SK-N-SH (cell line): ENCODE measurements around the gene AATF. TPM values are rescaled to one million over a fixed set of nuclear protein-coding genes. Genes with fewer than 3 reads are reported as not detected.

Source experiments
- CTCF ChIA-PET: fragments of 300-600, 350-600 bp; formaldehyde crosslinking; extraction: SDS; loops from one replicate; lab custom pipeline; 2021; lab: Yijun Ruan, JAX
- POLR2A ChIA-PET: fragments of 350-600 bp; sonication (Branson Sonifier 250); formaldehyde crosslinking; extraction: SDS; loops from one replicate; lab custom pipeline; 2020; ENCODE audit warnings: antibody characterized with exemption, inconsistent platforms; lab: Yijun Ruan, JAX
- DNase-seq: peaks from one replicate; pipeline ENCODE4 v3.0.0; 2012
- H2AFZ ChIP-seq: fragments of 200-600 bp; sonication (generic); 2 replicates; pipeline ENCODE4 v1.8.1; 2016; ENCODE audit warnings: antibody characterized with exemption, mild to moderate bottlenecking, low read depth
- H3F3A ChIP-seq: fragments of 200-600 bp; sonication (generic); replicated peaks from 2 replicates; pipeline ENCODE3; 2016; ENCODE audit warnings: antibody characterized with exemption, mild to moderate bottlenecking; ENCODE audit not compliant: insufficient read depth
- H3K27ac ChIP-seq, 2 experiments: fragments of 200-500 bp in 1 of 2; fragments of 200-600 bp in 1 of 2; sonication (Bioruptor generic) in 1 of 2; sonication (generic), shearing (Covaris generic) in 1 of 2; 2 replicates each; pipeline versions ENCODE4 v1.5.1 to v1.6.1; 2014 to 2016; ENCODE audit warnings: low read depth in 2 of 2, inconsistent platforms in 1 of 2, low read length in 1 of 2, mild to moderate bottlenecking in 1 of 2, mixed read lengths in 1 of 2
- H3K27me3 ChIP-seq: fragments of 200-600 bp; sonication (generic), shearing (Covaris generic); 2 replicates; pipeline ENCODE4 v1.6.1; 2016; ENCODE audit warnings: mixed run types; ENCODE audit not compliant: insufficient read depth
- H3K36me3 ChIP-seq, 2 experiments: fragments of 200-500 bp in 1 of 2; fragments of 200-600 bp in 1 of 2; sonication (Bioruptor generic) in 1 of 2; sonication (generic) in 1 of 2; replicated peaks in 1 of 2; 2 replicates each; pipeline versions ENCODE3 to v1.5.1; 2014 to 2016; ENCODE audit warnings: low read length in 1 of 2, mild to moderate bottlenecking in 1 of 2; ENCODE audit not compliant: insufficient read depth in 2 of 2, control insufficient read depth in 1 of 2
- H3K4me1 ChIP-seq, 2 experiments: fragments of 200-500 bp in 1 of 2; fragments of 200-600 bp in 1 of 2; sonication (Bioruptor generic) in 1 of 2; sonication (generic), shearing (Covaris generic) in 1 of 2; 2 replicates each; pipeline versions ENCODE4 v1.5.1 to v1.6.1; 2014 to 2016; ENCODE audit warnings: low read depth in 1 of 2, low read length in 1 of 2, mixed run types in 1 of 2; ENCODE audit not compliant: insufficient read depth in 2 of 2, control insufficient read depth in 1 of 2
- H3K4me2 ChIP-seq: fragments of 200-600 bp; sonication (generic), shearing (Covaris generic); 2 replicates; pipeline ENCODE4 v1.6.1; 2017; ENCODE audit warnings: mixed run types
- H3K4me3 ChIP-seq, 2 experiments: fragments of 200-500 bp in 1 of 2; fragments of 200-600 bp in 1 of 2; sonication (Bioruptor generic) in 1 of 2; sonication (generic), shearing (Covaris generic) in 1 of 2; 2 replicates each; pipeline versions ENCODE4 v1.5.1 to v1.8.1; 2014 to 2016; ENCODE audit warnings: low read depth in 2 of 2, inconsistent platforms in 1 of 2, low read length in 1 of 2, mild to moderate bottlenecking in 1 of 2, mixed read lengths in 1 of 2, moderate library complexity in 1 of 2
- H3K79me2 ChIP-seq: fragments of 200-600 bp; sonication (generic); 2 replicates; pipeline ENCODE4 v1.8.1; 2017; ENCODE audit warnings: mild to moderate bottlenecking; ENCODE audit not compliant: insufficient read depth
- H3K9ac ChIP-seq: fragments of 200-600 bp; sonication (generic); 2 replicates; pipeline ENCODE4 v1.6.1; 2017; ENCODE audit warnings: mixed run types
- H3K9me2 ChIP-seq: fragments of 200-600 bp; sonication (generic); 2 replicates; pipeline ENCODE4 v1.6.1; 2017; ENCODE audit warnings: mixed run types
- H3K9me3 ChIP-seq: fragments of 200-600 bp; sonication (generic); 2 replicates; pipeline ENCODE4 v1.6.1; 2017; ENCODE audit warnings: mixed run types, mild to moderate bottlenecking, moderate library complexity
- H4K20me1 ChIP-seq: fragments of 200-600 bp; sonication (generic); 2 replicates; pipeline ENCODE4 v1.6.1; 2017; ENCODE audit warnings: mild to moderate bottlenecking, mixed run types; ENCODE audit not compliant: insufficient read depth
- FOSL2 ChIP-seq: IDR thresholded peaks from 2 replicates; pipeline ENCODE4 v1.4.0; 2012; ENCODE audit warnings: low read depth, mild to moderate bottlenecking, moderate library complexity, borderline replicate concordance
- GATA2 ChIP-seq: sonication (generic); formaldehyde crosslinking; IDR thresholded peaks from 2 replicates; pipeline ENCODE4 v1.5.0; 2020; ENCODE audit warnings: mild to moderate bottlenecking, missing genetic modification reagents
- JUND ChIP-seq: IDR thresholded peaks from 2 replicates; pipeline ENCODE4 v1.4.0; 2012
- MAX ChIP-seq: IDR thresholded peaks from 2 replicates; pipeline ENCODE4 v1.4.0; 2012; ENCODE audit warnings: low read depth
- MEF2A ChIP-seq: IDR thresholded peaks from 2 replicates; pipeline ENCODE4 v1.4.0; 2012; ENCODE audit warnings: low read depth, borderline replicate concordance
- RCOR1 ChIP-seq: fragments of 150-350 bp; IDR thresholded peaks from 2 replicates; pipeline ENCODE4 v1.6.1; 2017; ENCODE audit warnings: antibody characterized with exemption, low read length
- RXRA ChIP-seq: IDR thresholded peaks from 2 replicates; pipeline ENCODE4 v1.4.0; 2012; ENCODE audit warnings: low read depth, mild to moderate bottlenecking, borderline replicate concordance
- SMC3 ChIP-seq: IDR thresholded peaks from 2 replicates; pipeline ENCODE4 v1.6.1; 2012; ENCODE audit warnings: low read depth, low read length, improper control_type of control experiment
- TAF1 ChIP-seq: IDR thresholded peaks from 2 replicates; pipeline ENCODE4 v1.6.1; 2012; ENCODE audit warnings: low read depth, mild to moderate bottlenecking, low read length, moderate library complexity, borderline replicate concordance
- WGBS: methylation state at CpG from one replicate; pipeline ENCODE4 v1.1.6; 2017; ENCODE audit warnings: low lambda C conversion rate; 5-methylcytosine and 5-hydroxymethylcytosine counted together
- polyA plus RNA-seq, 3 experiments: library from polyadenylated mRNA; depleted of rRNA; stranded (reverse); fragments of >200 nt; gene quantifications; 2 replicates each; pipeline ENCODE4 v1.2.3, GENCODE V29; 2012
- TF ChIP-seq, protein P1 (sequence below): IDR thresholded peaks from 2 replicates; pipeline ENCODE4 v1.4.0; 2012; ENCODE audit warnings: low read depth, borderline replicate concordance
- TF ChIP-seq, protein P2 (sequence below): fragments of 200-600 bp; sonication (generic); IDR thresholded peaks from 2 replicates; pipeline ENCODE4 v1.6.1; 2017; ENCODE audit warnings: antibody characterized with exemption, mild to moderate bottlenecking, moderate library complexity

The AATF gene
- polyA plus RNA-seq, 1 of the 3 experiments (the other 2 are of a cell fraction): 18.8 TPM

DNA sequence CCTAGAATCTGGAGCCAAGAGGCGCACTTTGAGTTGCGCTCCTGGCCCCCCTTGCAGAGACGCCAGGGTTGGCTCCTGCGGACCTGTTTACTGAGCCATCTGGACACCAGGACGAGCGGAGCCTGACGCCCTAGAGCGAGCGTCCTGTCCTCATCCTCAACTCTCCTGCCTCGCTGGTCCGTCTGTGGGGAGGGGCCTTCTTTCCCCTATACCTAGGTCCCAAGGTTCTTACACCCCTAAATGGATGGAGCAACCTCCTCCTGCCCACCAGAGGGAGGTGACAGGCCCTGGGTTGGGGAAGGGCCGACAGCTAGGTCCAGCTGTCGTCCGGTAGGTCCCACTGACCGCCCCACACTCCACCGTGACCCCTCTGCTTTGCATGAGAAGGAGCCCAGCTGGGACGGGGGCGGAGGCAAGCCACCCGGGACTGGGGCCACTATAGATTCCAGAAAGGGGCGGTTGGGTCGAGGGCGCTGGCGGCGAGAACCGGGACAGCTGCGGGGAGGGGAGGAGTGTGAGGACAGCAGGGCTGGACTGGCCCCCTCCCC, 14.5 kb upstream of the AATF start:
- H3K4me2 ChIP-seq: peak overlapping the region; percentile 53; the same call in 1 of the 2 replicates
- POLR2A ChIA-PET: no interaction called here

More for the DNA sequence above, 14.5 kb upstream of the AATF start:
- no peaks in the 10 kb centered on the region for H3K36me3 ChIP-seq
- no peak for TF ChIP-seq JUND
- no peak for TF ChIP-seq GATA2 (CRISPR knock-in tag)
- no peak for TF ChIP-seq MEF2A
- TF ChIP-seq, protein P1, sequence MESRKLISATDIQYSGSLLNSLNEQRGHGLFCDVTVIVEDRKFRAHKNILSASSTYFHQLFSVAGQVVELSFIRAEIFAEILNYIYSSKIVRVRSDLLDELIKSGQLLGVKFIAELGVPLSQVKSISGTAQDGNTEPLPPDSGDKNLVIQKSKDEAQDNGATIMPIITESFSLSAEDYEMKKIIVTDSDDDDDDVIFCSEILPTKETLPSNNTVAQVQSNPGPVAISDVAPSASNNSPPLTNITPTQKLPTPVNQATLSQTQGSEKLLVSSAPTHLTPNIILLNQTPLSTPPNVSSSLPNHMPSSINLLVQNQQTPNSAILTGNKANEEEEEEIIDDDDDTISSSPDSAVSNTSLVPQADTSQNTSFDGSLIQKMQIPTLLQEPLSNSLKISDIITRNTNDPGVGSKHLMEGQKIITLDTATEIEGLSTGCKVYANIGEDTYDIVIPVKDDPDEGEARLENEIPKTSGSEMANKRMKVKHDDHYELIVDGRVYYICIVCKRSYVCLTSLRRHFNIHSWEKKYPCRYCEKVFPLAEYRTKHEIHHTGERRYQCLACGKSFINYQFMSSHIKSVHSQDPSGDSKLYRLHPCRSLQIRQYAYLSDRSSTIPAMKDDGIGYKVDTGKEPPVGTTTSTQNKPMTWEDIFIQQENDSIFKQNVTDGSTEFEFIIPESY: no peak
- no peak for TF ChIP-seq MAX
- TF ChIP-seq, protein P2, sequence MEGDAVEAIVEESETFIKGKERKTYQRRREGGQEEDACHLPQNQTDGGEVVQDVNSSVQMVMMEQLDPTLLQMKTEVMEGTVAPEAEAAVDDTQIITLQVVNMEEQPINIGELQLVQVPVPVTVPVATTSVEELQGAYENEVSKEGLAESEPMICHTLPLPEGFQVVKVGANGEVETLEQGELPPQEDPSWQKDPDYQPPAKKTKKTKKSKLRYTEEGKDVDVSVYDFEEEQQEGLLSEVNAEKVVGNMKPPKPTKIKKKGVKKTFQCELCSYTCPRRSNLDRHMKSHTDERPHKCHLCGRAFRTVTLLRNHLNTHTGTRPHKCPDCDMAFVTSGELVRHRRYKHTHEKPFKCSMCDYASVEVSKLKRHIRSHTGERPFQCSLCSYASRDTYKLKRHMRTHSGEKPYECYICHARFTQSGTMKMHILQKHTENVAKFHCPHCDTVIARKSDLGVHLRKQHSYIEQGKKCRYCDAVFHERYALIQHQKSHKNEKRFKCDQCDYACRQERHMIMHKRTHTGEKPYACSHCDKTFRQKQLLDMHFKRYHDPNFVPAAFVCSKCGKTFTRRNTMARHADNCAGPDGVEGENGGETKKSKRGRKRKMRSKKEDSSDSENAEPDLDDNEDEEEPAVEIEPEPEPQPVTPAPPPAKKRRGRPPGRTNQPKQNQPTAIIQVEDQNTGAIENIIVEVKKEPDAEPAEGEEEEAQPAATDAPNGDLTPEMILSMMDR: no peak
- TF ChIP-seq SMC3: no peak
- no peak for TF ChIP-seq RCOR1
- TF ChIP-seq RXRA: no peak
- no peak for TF ChIP-seq FOSL2
- no peak for TF ChIP-seq TAF1
- WGBS: 14% methylated on average over 22 of the region's 26 CpGs
- H3K4me1 ChIP-seq: peaks cover 0 to 29% of the 10 kb centered on the region in 2 experiments; a peak in 1 of 4 replicates
- H2AFZ ChIP-seq: 0 out of 2 replicates have a peak overlapping the region, but pooled peaks have one; percentile 22
- peaks cover 28% of the 10 kb centered on the region for H4K20me1 ChIP-seq
- peaks cover 99% of the 10 kb centered on the region for H3K27me3 ChIP-seq
- no peaks in the 10 kb centered on the region for H3K9me3 ChIP-seq
- H3K9ac ChIP-seq: no peak overlapping the region
- H3K9me2 ChIP-seq: no peaks in the 10 kb centered on the region
- peaks cover 7% of the 10 kb centered on the region for H3F3A ChIP-seq
- DNase-seq: peak; percentile 68
- H3K4me3 ChIP-seq: peak overlapping the region in 1 of 2 experiments; percentile 14; a peak in 2 of 4 replicates
- no peaks in the 10 kb centered on the region for H3K79me2 ChIP-seq
- no peak overlapping the region for H3K27ac ChIP-seq
- CTCF ChIA-PET: interaction anchor here (0.9 to 3.7 kb wide), 9 partner anchors 10 to 309 kb away, joined by 3 to 14 read pairs (median 3); no protein-coding TSS in a partner anchor
